ENCODE results near the gene C1orf21.

The C1orf21 gene

DNA sequence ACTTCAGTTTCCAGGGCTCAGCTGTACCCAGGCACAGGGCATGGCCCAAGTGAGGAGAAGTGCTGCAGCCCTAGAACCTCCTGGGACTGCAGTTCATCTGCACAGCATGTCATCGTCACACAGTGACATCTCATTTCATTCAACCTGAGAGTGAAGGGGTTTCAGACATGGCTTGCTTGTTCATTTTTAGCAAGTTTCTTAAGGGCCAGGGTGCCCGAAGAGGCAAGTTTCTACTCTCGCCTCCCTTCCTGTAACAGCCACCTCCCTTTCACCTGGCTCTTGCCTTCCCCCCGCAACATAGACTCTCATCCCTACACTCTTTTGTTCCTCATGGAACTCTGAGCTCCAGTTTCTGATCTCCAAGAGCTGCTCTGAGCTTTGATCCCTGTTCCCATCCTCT is 108.1 kb downstream of the C1orf21 start:
- DNase-seq (ENCODE audit: insufficient read length) (peak; percentile 4), FAIRE-seq (peak; percentile 98)
- TF ChIP-seq TAF1 (IDR thresholded peaks at IDR 0.05; ENCODE audit: borderline replicate concordance, low read depth, low read length) (no peak), POLR2A (IDR thresholded peaks at IDR 0.05; ENCODE audit: low read depth, low read length) (no peak; the same call in 1 of the 2 replicates), POLR2AphosphoS5 (IDR thresholded peaks at IDR 0.05; ENCODE audit: low read depth, low read length) (no peak)

DNA sequence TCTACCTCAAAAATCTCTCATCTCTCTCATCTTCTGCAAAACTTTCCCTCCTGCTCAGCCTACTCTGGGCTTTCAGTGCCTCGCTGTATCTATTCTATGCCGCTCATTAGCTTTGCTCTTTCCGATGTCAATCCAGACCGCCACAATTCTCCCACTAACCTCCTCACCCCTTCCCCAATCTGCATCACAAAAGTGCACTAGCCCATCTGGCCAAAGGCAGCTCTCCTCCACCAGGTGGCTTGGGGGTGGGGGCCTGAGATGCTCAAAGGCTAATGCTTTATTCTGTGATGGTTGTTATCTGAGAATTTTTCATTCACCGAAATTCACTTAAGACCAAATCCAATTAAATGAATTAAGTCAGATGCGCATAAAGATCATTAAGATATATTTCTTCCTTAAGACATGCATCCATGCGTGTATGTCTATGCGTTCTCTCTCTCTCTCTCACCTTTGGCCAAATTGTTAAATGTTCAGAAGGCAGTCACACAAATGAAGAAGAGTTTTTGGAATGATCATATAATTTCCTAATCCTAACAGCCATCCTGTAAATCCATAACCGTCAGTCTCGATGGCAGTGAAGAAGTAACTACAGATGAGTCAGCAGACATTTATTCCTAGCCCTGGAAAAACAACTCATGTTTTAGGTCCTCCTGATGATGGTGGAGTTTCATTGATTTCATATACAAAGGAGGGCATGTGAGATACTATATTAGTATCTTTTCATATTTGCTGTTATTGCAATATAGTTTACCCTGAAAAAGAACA is 111.3 kb downstream of the C1orf21 start:
- TF ChIP-seq TAF1 (IDR thresholded peaks at IDR 0.05; ENCODE audit: borderline replicate concordance, low read depth, low read length) (no peak), POLR2AphosphoS5 (IDR thresholded peaks at IDR 0.05; ENCODE audit: low read depth, low read length) (no peak), POLR2A (IDR thresholded peaks at IDR 0.05; ENCODE audit: low read depth, low read length) (no peak)
- DNase-seq (ENCODE audit: insufficient read length) (no peak), FAIRE-seq (no peak)

- FAIRE-seq (no peak), DNase-seq (ENCODE audit: insufficient read length) (no peak)
- TF ChIP-seq POLR2A (IDR thresholded peaks at IDR 0.05; ENCODE audit: low read depth, low read length) (no peak), POLR2AphosphoS5 (IDR thresholded peaks at IDR 0.05; ENCODE audit: low read depth, low read length) (no peak), TAF1 (IDR thresholded peaks at IDR 0.05; ENCODE audit: borderline replicate concordance, low read depth, low read length) (no peak)
Observed at GRCh38 chr1:184499616-184500015, 112.8 kb downstream of the C1orf21 start.

- TF ChIP-seq TAF1 (IDR thresholded peaks at IDR 0.05; ENCODE audit: borderline replicate concordance, low read depth, low read length) (no peak), POLR2A (IDR thresholded peaks at IDR 0.05; ENCODE audit: low read depth, low read length) (no peak), POLR2AphosphoS5 (IDR thresholded peaks at IDR 0.05; ENCODE audit: low read depth, low read length) (no peak)
- DNase-seq (ENCODE audit: insufficient read length) (no peak), FAIRE-seq (no peak)
Observed at GRCh38 chr1:184502161-184502560, 115.3 kb downstream of the C1orf21 start.

DNA sequence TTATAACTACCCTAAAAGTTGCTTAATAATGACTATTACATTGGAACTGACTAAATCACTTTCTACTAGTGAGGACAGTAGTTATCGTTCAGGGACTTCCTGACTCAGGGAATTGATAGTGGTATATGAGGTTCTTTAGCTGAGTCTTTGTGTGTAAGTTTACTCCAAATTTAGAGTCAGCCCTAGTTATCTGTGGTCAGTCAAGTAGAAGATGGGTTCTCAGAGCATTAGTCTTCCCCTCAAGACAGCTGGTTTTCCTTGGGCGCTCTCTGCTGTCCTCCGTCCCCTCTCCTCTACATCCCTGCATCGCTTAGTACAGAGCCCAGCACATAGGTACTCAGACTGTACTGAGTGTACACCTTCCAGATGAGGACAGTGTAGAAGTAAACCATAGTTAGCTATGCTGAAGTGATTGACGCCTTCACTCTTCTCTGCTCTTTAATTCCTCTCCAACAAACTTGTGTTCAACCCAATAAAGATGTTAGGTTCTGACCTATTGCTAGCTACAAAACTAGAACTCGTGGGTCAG is 116.5 kb downstream of the C1orf21 start:
- FAIRE-seq (no peak), DNase-seq (ENCODE audit: insufficient read length) (no peak)
- TF ChIP-seq POLR2AphosphoS5 (IDR thresholded peaks at IDR 0.05; ENCODE audit: low read depth, low read length) (no peak), POLR2A (IDR thresholded peaks at IDR 0.05; ENCODE audit: low read depth, low read length) (no peak), TAF1 (IDR thresholded peaks at IDR 0.05; ENCODE audit: borderline replicate concordance, low read depth, low read length) (no peak)

DNA sequence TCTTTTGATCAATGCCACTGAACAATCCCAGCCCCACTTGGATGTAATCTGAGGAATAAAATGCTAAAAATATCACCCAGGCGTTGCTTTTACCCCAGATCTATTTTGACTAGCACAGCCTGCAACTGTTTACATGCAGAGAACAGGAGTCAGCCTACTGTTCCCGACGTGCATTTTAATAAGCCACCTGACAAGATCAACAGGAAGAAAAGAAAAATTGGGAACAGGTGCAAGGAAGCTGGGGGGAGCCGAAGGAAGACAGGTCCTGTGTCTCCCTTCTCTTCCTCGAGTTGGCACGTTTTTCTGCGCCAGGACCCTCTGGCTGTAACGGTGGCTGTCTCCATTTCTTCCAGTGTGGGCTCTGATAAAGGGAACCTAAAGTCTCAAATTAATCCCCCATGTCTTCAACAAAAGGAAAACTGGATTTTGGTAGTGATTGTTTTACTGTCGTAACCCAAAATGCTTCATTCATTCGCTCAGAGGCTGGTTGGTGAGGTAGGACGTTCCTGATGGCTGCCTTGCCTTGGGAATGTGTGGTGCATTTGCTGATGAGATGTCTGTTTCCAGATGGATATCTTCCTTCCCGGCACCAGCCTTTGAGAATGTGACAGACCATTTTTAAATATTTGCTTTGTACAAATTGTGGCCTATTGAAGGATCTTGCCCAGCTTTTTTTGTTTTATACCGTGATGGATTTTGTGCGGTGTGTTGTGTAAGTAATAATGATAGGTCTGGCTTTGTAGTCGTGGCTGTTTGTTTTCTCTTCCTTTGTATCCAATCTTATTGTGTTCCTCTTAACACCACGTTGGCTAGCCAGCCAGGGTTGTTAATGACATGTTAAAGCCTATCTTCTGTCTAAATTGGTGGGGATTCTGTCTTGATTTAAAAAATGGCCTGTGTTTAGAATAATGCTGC is 117.5 kb downstream of the C1orf21 start:
- DNase-seq (ENCODE audit: insufficient read length) (no peak), FAIRE-seq (no peak)
- TF ChIP-seq TAF1 (IDR thresholded peaks at IDR 0.05; ENCODE audit: borderline replicate concordance, low read depth, low read length) = no peak
- TF ChIP-seq POLR2AphosphoS5 (IDR thresholded peaks at IDR 0.05; ENCODE audit: low read depth, low read length) = no peak
- TF ChIP-seq POLR2A (IDR thresholded peaks at IDR 0.05; ENCODE audit: low read depth, low read length) = no peak

GRCh38 chr1:184504955-184505338 is 118.1 kb downstream of the C1orf21 start:
- TF ChIP-seq TAF1 (IDR thresholded peaks at IDR 0.05; ENCODE audit: borderline replicate concordance, low read depth, low read length) = no peak
- no peak for TF ChIP-seq POLR2A (IDR thresholded peaks at IDR 0.05; ENCODE audit: low read depth, low read length)
- no peak for TF ChIP-seq POLR2AphosphoS5 (IDR thresholded peaks at IDR 0.05; ENCODE audit: low read depth, low read length)
- DNase-seq (ENCODE audit: insufficient read length) (no peak), FAIRE-seq (no peak)

DNA sequence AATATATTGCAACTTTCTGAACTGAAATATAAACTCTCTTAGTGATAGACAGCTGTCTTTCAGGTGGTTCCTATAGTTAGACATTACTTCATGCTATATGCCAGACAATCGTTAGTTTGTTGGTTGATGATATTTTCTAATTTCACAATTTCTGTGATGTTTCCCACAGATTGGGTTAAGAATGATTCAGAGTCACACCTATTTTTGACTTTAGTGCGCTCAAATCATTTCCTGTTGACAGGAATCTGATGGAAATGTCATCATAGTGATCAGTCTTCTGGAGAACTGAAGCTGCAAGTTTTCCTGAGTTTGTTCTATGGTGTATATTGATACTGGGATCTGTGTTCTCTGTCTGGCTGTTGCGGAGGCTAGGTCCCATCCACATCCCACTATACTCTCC is 119.7 kb downstream of the C1orf21 start:
- FAIRE-seq (no peak), DNase-seq (ENCODE audit: insufficient read length) (no peak)
- TF ChIP-seq POLR2A (IDR thresholded peaks at IDR 0.05; ENCODE audit: low read depth, low read length) (no peak), TAF1 (IDR thresholded peaks at IDR 0.05; ENCODE audit: borderline replicate concordance, low read depth, low read length) (no peak), POLR2AphosphoS5 (IDR thresholded peaks at IDR 0.05; ENCODE audit: low read depth, low read length) (no peak)

DNA sequence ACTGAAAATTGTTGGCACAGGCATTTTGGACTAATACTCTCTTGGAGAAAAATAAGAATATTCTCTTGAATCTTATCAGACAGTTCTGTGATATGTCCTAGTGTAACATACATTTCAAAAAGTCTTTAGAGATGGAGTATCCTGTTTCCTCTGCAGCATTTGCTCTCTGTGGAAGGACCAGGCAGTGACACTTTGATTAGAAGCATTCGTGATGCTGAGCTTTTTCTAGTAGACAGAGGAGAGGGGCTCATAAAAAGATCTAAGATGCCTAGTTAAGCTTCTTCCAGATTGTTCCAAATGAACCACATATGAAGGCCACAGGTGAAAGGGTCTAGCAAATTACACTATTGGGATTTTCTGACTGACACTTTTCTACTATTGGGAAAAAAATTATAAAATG is 120.3 kb downstream of the C1orf21 start:
- no peak for FAIRE-seq
- DNase-seq (ENCODE audit: insufficient read length) = no peak
- TF ChIP-seq TAF1 (IDR thresholded peaks at IDR 0.05; ENCODE audit: borderline replicate concordance, low read depth, low read length) (no peak), POLR2AphosphoS5 (IDR thresholded peaks at IDR 0.05; ENCODE audit: low read depth, low read length) (no peak), POLR2A (IDR thresholded peaks at IDR 0.05; ENCODE audit: low read depth, low read length) (no peak)

- DNase-seq (ENCODE audit: insufficient read length) (no peak), FAIRE-seq (peak; percentile 24)
- TF ChIP-seq TAF1 (IDR thresholded peaks at IDR 0.05; ENCODE audit: borderline replicate concordance, low read depth, low read length) = no peak
- no peak for TF ChIP-seq POLR2A (IDR thresholded peaks at IDR 0.05; ENCODE audit: low read depth, low read length)
Observed at GRCh38 chr1:184507604-184508280, 120.9 kb downstream of the C1orf21 start.

DNA sequence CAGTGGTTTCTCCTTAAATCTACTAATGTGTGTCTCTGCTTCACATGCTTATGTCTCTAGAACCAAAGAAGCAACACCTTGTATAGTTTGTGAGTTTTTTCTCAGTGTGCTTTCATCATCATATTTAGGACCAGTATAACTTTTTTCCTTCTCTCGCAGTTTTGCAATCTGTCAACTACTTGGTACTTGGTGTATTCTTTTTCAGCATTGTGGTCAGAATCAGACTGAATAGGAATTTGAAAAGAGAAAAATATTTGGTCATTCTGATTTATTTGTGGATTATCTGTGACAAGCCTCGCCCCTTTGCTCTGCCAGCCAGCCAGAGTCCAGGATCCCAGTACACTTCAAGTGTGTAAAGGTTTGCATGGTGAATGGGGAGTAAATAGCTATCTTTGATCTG is 122.3 kb downstream of the C1orf21 start:
- FAIRE-seq (no peak), DNase-seq (ENCODE audit: insufficient read length) (no peak)
- TF ChIP-seq POLR2A (IDR thresholded peaks at IDR 0.05; ENCODE audit: low read depth, low read length) (no peak), TAF1 (IDR thresholded peaks at IDR 0.05; ENCODE audit: borderline replicate concordance, low read depth, low read length) (no peak), POLR2AphosphoS5 (IDR thresholded peaks at IDR 0.05; ENCODE audit: low read depth, low read length) (no peak)
